ENCODE measurements around the gene HAUS7. TPM values are rescaled to one million over a fixed set of nuclear protein-coding genes. Genes with fewer than 3 reads are reported as not detected.
A peak's percentile ranks its signal among the peaks of the same experiment; 100 is the strongest.

Gene HAUS7
- total RNA-seq (2014; rRNA removed; shearing (Covaris generic)) (42.5 and 60.3 TPM in 2 replicates), total RNA-seq (2022) (35.7 and 47.9 TPM in 2 replicates), Bru-seq, nascent RNA (percentile 24 among the genes with signal in this experiment), BruChase-seq, experiment 1, labeled RNA remaining after a 6-hour chase (percentile 26 among the genes with signal in this experiment), BruChase-seq, experiment 2, labeled RNA remaining after a 2-hour chase (percentile 28 among the genes with signal in this experiment)
- long read RNA-seq, transcript HAUS7-202 (10 exons, 1,363 nt), result major isoform, 51 of 54 reads
- long read RNA-seq, partial matches to known transcripts, result 2 of 54 reads
- long read RNA-seq, other reads (novel, unspliced or antisense), result 0 of 54 reads

DNA sequence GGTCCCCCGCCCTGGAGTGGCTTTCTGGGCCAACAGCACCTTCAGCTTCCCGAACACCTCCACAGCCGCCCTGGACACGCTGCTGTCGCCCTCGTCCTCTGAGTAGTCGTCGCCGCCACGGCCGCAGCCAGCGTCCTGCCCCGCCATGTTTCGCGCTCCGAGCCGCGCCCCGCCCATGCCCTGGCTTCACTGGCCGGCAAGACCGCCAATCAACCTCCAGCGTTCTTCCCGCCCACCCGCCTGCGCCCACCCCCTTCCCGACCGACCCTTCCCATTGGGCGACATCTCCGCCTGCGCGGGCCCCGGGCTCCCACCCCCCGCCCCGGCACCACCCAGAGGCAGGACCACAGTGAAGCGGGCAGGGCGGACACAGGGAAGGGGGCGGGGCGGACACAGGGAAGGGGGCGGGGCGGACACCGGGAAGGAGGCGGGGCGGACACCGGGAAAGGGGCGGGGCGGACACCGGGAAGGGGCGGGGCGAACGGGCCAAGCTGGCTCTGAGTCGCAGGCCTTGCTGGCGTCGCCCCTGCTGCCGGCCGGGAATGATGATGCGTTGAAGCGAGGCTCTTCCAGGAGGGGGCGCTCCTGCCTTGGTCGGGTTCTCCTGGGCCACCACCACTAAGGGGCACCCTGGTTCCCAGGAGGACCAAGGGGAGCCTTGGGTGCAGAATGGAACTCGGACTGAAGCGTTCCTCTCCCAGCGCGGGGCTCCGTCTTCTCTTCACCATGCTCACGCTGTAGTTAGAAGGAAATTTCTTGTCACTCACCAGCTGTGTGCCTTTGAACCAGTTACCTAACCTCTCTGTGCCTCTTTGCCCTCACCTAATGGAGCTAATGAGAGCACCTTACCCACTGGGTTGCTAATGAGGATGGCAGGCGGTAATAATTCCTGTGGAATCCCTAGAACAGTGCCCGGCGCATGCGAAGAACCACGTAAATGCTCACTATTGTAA is at the start of gene HAUS7:
TSS of gene HAUS7 (minus strand) at position 166 of the 953 bp plus-strand sequence. CDS start at position 147, 19 bp downstream.
- Histone ChIP-seq H3K9me3 (ENCODE audit: low read length) (no peaks in the 10 kb centered on the region), H3K27ac (ENCODE audit: low read depth, low read length, poor library complexity, severe bottlenecking) (peak within 1 kb of the TSS; percentile 39), H2AFZ (ENCODE audit: low read length) (peak within 1 kb of the TSS; percentile 67; the same call in 1 of the 2 replicates), H3K36me3 (ENCODE audit: insufficient read depth, low read length) (peaks cover 26% of the 10 kb centered on the region), H3K9me2 (ENCODE audit: insufficient read depth, low read length) (no peaks in the 10 kb centered on the region), H3K4me3 (ENCODE audit: low read depth, low read length, poor library complexity, severe bottlenecking) (peak within 1 kb of the TSS; percentile 96), H4K20me1 (ENCODE audit: insufficient read depth, low read length) (no peaks in the 10 kb centered on the region; the same call in 1 of the 2 replicates), H3K79me2 (ENCODE audit: insufficient read depth, low read depth, low read length) (peaks cover 18% of the 10 kb centered on the region; the same call in 1 of the 2 replicates), H3K4me2 (ENCODE audit: low read length) (peak within 1 kb of the TSS; percentile 97), H3K4me1 (ENCODE audit: insufficient read depth, low read length, poor library complexity, severe bottlenecking) (peaks cover 12% of the 10 kb centered on the region)
- TF ChIP-seq, protein P1, sequence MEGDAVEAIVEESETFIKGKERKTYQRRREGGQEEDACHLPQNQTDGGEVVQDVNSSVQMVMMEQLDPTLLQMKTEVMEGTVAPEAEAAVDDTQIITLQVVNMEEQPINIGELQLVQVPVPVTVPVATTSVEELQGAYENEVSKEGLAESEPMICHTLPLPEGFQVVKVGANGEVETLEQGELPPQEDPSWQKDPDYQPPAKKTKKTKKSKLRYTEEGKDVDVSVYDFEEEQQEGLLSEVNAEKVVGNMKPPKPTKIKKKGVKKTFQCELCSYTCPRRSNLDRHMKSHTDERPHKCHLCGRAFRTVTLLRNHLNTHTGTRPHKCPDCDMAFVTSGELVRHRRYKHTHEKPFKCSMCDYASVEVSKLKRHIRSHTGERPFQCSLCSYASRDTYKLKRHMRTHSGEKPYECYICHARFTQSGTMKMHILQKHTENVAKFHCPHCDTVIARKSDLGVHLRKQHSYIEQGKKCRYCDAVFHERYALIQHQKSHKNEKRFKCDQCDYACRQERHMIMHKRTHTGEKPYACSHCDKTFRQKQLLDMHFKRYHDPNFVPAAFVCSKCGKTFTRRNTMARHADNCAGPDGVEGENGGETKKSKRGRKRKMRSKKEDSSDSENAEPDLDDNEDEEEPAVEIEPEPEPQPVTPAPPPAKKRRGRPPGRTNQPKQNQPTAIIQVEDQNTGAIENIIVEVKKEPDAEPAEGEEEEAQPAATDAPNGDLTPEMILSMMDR (conservative IDR thresholded peaks at IDR 0.05; ENCODE audit: low read length), result peak; percentile 75
- TF ChIP-seq EZH2phosphoT487 (IDR thresholded peaks at IDR 0.05; ENCODE audit: borderline replicate concordance, low read depth, low read length), result no peak
- POLR2A ChIA-PET, result no interaction called here
- CTCF ChIA-PET (ENCODE audit: unreplicated experiment), result interaction anchor here (0.6 to 0.7 kb wide), 2 partner anchors 23 to 85 kb away, joined by 3 to 5 read pairs; no protein-coding TSS in a partner anchor
- peak; percentile 87 for DNase-seq (ENCODE audit: low spot score)
- intact Hi-C loops (cut with micrococcal nuclease; ENCODE audit: unreplicated experiment), result loop anchor here (5.0 kb wide), 1 partner anchor 37 kb away; no protein-coding TSS in a partner anchor
- no TSS peak for BruUV-seq (replicated peaks)

DNA sequence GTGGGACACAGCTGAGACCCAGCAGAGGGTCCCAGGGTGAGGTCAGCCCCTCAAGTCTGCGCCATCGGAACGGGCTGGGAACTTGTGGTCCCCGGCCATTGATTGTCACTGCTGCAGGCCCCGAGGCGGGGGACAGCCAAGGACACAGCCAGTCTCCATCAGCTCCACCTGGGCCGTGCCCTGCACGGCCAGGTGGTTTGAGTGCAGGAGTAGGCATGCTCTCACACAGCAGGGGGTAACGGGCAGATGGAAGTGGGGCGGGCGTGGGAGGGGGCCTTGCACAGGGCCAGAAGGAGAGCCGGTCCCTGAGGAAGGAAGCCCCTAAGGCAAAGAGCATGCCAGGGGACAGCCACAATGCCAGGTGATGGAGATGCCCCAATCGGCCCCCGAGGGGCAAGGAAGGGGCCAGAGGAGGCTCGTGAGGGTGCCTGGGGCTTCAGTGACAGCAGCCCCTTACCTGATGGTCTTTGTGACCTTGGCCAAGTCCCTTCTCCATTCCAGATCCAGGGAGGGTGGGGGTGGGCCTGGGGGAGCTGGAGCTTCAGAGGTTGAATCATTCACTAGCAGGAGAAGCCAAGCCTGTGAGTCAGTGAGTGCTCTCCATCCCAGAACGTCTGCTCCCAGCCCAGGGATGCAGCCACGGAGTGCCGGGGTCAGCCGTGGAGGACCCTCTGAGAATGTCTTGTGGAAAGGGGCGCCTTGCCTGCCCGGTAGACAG is 49.4 kb upstream of the HAUS7 start:
- no TSS peak for BruUV-seq (replicated peaks)
- Histone ChIP-seq H2AFZ (ENCODE audit: low read length) (no peak overlapping the region), H3K27ac (ENCODE audit: low read depth, low read length, poor library complexity, severe bottlenecking) (no peak overlapping the region), H3K79me2 (ENCODE audit: insufficient read depth, low read depth, low read length) (no peaks in the 10 kb centered on the region), H3K4me2 (ENCODE audit: low read length) (no peak overlapping the region), H3K9me3 (ENCODE audit: low read length) (no peaks in the 10 kb centered on the region), H3K4me1 (ENCODE audit: insufficient read depth, low read length, poor library complexity, severe bottlenecking) (no peaks in the 10 kb centered on the region), H4K20me1 (ENCODE audit: insufficient read depth, low read length) (no peaks in the 10 kb centered on the region), H3K9me2 (ENCODE audit: insufficient read depth, low read length) (no peaks in the 10 kb centered on the region), H3K36me3 (ENCODE audit: insufficient read depth, low read length) (no peaks in the 10 kb centered on the region), H3K4me3 (ENCODE audit: low read depth, low read length, poor library complexity, severe bottlenecking) (no peak overlapping the region)
- no peak for DNase-seq (ENCODE audit: low spot score)
- ChIA-PET CTCF (ENCODE audit: unreplicated experiment) (no interaction called here), POLR2A (no interaction called here)
- TF ChIP-seq, protein P1 (conservative IDR thresholded peaks at IDR 0.05; ENCODE audit: low read length), result no peak
- no peak for TF ChIP-seq EZH2phosphoT487 (IDR thresholded peaks at IDR 0.05; ENCODE audit: borderline replicate concordance, low read depth, low read length)
- intact Hi-C loops (cut with micrococcal nuclease; ENCODE audit: unreplicated experiment), result no loop called here
